HepG2 (cell line): ENCODE results near the gene ZNF526. TPM values are rescaled to one million over a fixed set of nuclear protein-coding genes. Genes with fewer than 3 reads are reported as not detected.

Experiments used
- ATAC-seq: fragments of 200-7000 bp; cut with Tn5 transposase; 3 replicates; pipeline ENCODE4 v1.9.1; 2020; ENCODE audit warnings: mild to moderate bottlenecking, moderate library complexity
- BruUV-seq: library from RNA; stranded (reverse); fragments of 400-500 nt; replicated peaks from 2 replicates; lab custom pipeline; 2021; lab: Mats Ljungman, UMichigan
- CTCF ChIA-PET: fragments of 300-600 bp; formaldehyde crosslinking; extraction: SDS; loops from one replicate; lab custom pipeline; 2021; ENCODE audit warnings: low total read pairs, inconsistent platforms, low intra/inter-chr PET ratio; lab: Yijun Ruan, JAX
- POLR2A ChIA-PET: fragments of 350-600 bp; sonication (Branson Sonifier 250); formaldehyde crosslinking; loops from one replicate; lab custom pipeline; 2020; ENCODE audit warnings: antibody characterized with exemption, inconsistent platforms; lab: Yijun Ruan, JAX
- DNase-seq: peaks from one replicate; pipeline ENCODE4 v3.0.0-alpha.2; 2015; ENCODE audit warnings: low spot score
- FAIRE-seq: peaks from 3 replicates; lab custom pipeline; 2011; peaks lifted over from hg19 to GRCh38; lab: Jason Lieb, UNC
- H2AFZ ChIP-seq: one replicate; pipeline ENCODE4 v1.6.1; 2011; ENCODE audit warnings: low read length, inconsistent platforms
- H3K27ac ChIP-seq: fragments of 300-600 bp; 3 replicates; pipeline ENCODE4 v1.8.0; 2011; ENCODE audit warnings: mixed run types, mild to moderate bottlenecking, mixed read lengths, low read length, inconsistent platforms; ENCODE audit not compliant: insufficient read depth; ENCODE audit errors: extremely low read length
- H3K27me3 ChIP-seq, 2 experiments: fragments of 200-600 bp in 1 of 2; 2 replicates in 1 of 2; 3 replicates in 1 of 2; pipeline versions ENCODE4 v1.6.0 to v1.8.0; 2011; ENCODE audit warnings: low read length in 2 of 2, mild to moderate bottlenecking in 2 of 2, moderate library complexity in 2 of 2, inconsistent platforms in 1 of 2; ENCODE audit not compliant: insufficient read depth in 2 of 2, control insufficient read depth in 1 of 2
- H3K36me3 ChIP-seq, 2 experiments: fragments of 200-600 bp in 1 of 2; replicated peaks in 1 of 2; 2 replicates in 1 of 2; 3 replicates in 1 of 2; pipeline versions ENCODE4 v1.5.1 to v1.8.0; 2011; ENCODE audit warnings: low read length in 2 of 2, inconsistent platforms in 1 of 2; ENCODE audit not compliant: insufficient read depth in 2 of 2, control insufficient read depth in 1 of 2
- H3K4me1 ChIP-seq: 2 replicates; pipeline ENCODE4 v1.5.1; 2012; ENCODE audit warnings: low read length, inconsistent platforms; ENCODE audit not compliant: insufficient read depth
- H3K4me2 ChIP-seq: 2 replicates; pipeline ENCODE4 v1.6.0; 2011; ENCODE audit warnings: low read depth, low read length, inconsistent platforms
- H3K4me3 ChIP-seq, 3 experiments: fragments of 200-600 bp in 1 of 3; sonication (generic), shearing (Covaris generic) in 1 of 3; replicated peaks in 1 of 3; 2 replicates each; pipeline ENCODE4 v1.5.1; 2011 to 2016; ENCODE audit warnings: low read length in 3 of 3, inconsistent platforms in 2 of 3, low read depth in 2 of 3, mild to moderate bottlenecking in 2 of 3, control low read depth in 1 of 3, mixed read lengths in 1 of 3; ENCODE audit not compliant: insufficient read depth in 1 of 3
- H3K79me2 ChIP-seq: one replicate; pipeline ENCODE4 v1.6.1; 2011; ENCODE audit warnings: low read length, inconsistent platforms; ENCODE audit not compliant: insufficient read depth
- H3K9ac ChIP-seq: 2 replicates; pipeline ENCODE4 v1.6.0; 2011; ENCODE audit warnings: mild to moderate bottlenecking, low read depth, low read length, inconsistent platforms; ENCODE audit not compliant: insufficient read depth
- H3K9me3 ChIP-seq: 2 replicates; pipeline ENCODE4 v1.5.1; 2012; ENCODE audit warnings: mild to moderate bottlenecking, low read length
- H4K20me1 ChIP-seq: 2 replicates; pipeline ENCODE4 v1.6.0; 2011; ENCODE audit warnings: inconsistent platforms, mild to moderate bottlenecking, low read length, moderate library complexity; ENCODE audit not compliant: insufficient read depth
- AGO2 ChIP-seq: fragments of 200-400 bp; formaldehyde crosslinking; optimal IDR thresholded peaks from 2 replicates; pipeline ENCODE3; 2017; ENCODE audit warnings: mild to moderate bottlenecking, low read depth, low read length, moderate library complexity
- BHLHE40 ChIP-seq: IDR thresholded peaks from 2 replicates; pipeline ENCODE4 v1.6.1; 2011; ENCODE audit warnings: low read length, improper control_type of control experiment
- FOXM1 ChIP-seq: sonication (generic); formaldehyde crosslinking; IDR thresholded peaks from 2 replicates; pipeline ENCODE4 v1.5.0; 2020; ENCODE audit warnings: missing genetic modification reagents
- PRPF4 ChIP-seq: fragments of 200-400 bp; formaldehyde crosslinking; IDR thresholded peaks from 2 replicates; pipeline ENCODE4 v1.6.1; 2016; ENCODE audit warnings: low read length, low read depth; ENCODE audit not compliant: poor library complexity, severe bottlenecking
- RBFOX2 ChIP-seq: fragments of 200-400 bp; formaldehyde crosslinking; IDR thresholded peaks from 2 replicates; pipeline ENCODE4 v1.6.1; 2017; ENCODE audit warnings: low read depth, mild to moderate bottlenecking, low read length
- RBM22 ChIP-seq: fragments of 200-400 bp; formaldehyde crosslinking; optimal IDR thresholded peaks from 2 replicates; pipeline ENCODE3; 2017; ENCODE audit warnings: mild to moderate bottlenecking, low read length, moderate library complexity
- TEAD2 ChIP-seq: sonication (generic); formaldehyde crosslinking; IDR thresholded peaks from 2 replicates; pipeline ENCODE4 v1.9.0; 2021; ENCODE audit warnings: missing genetic modification reagents
- ZEB1 ChIP-seq: IDR thresholded peaks from 2 replicates; pipeline ENCODE4 v1.6.1; 2012; ENCODE audit warnings: mild to moderate bottlenecking, low read depth, inconsistent platforms; ENCODE audit not compliant: insufficient replicate concordance
- ZFP62 ChIP-seq: sonication (generic); formaldehyde crosslinking; IDR thresholded peaks from 2 replicates; pipeline ENCODE4 v1.4.0; 2020; ENCODE audit warnings: missing genetic modification reagents
- ZNF329 ChIP-seq: sonication (generic); formaldehyde crosslinking; IDR thresholded peaks from 2 replicates; pipeline ENCODE4 v1.9.0; 2021; ENCODE audit warnings: low read depth, mild to moderate bottlenecking, missing genetic modification reagents
- ZNF484 ChIP-seq: sonication (generic); formaldehyde crosslinking; IDR thresholded peaks from 2 replicates; pipeline ENCODE4 v1.5.1; 2020; ENCODE audit warnings: mild to moderate bottlenecking, low read depth, missing genetic modification reagents, borderline replicate concordance
- ZNF720 ChIP-seq: sonication (generic); formaldehyde crosslinking; IDR thresholded peaks from 2 replicates; pipeline ENCODE4 v1.4.0; 2020; ENCODE audit warnings: missing genetic modification reagents
- WGBS: methylation state at CpG from one replicate; pipeline ENCODE4 v1.1.6; 2017; ENCODE audit warnings: low lambda C conversion rate; 5-methylcytosine and 5-hydroxymethylcytosine counted together
- in situ Hi-C: cut with HindIII; loops from 2 replicates; pipeline ENCODE4 v1.10.0; 2017; ENCODE audit warnings: low pct_unique_long_range_greater_than_20kb; ENCODE audit not compliant: extremely low pct_ligation_motif_present
- intact Hi-C: fragments of 100-400 bp; cut with micrococcal nuclease; formaldehyde crosslinking; loops from one replicate; pipeline ENCODE4 v1.10.0; 2022; ENCODE audit not compliant: unreplicated experiment
- polyA plus RNA-seq, 8 experiments: library from polyadenylated mRNA; depleted of rRNA in 3 of 8; stranded (reverse) in 7 of 8; unstranded in 1 of 8; fragments of >200 nt; fragmentation: Illumina TruSeq in 4 of 8; extraction: Trizol in 4 of 8; gene quantifications; 2 replicates each; pipeline versions ENCODE4 v1.2.1 to v1.2.3, GENCODE V29; 2011 to 2016; ENCODE audit warnings: low read depth in 4 of 8, missing spikeins in 1 of 8, mixed read lengths in 1 of 8; ENCODE audit not compliant: insufficient read depth in 1 of 8
- total RNA-seq, 5 experiments: library from RNA; depleted of rRNA; stranded (reverse); fragments of >200 nt; fragmentation: Illumina TruSeq; extraction: Trizol; gene quantifications; 2 replicates each; pipeline ENCODE4 v1.2.3, GENCODE V29; 2016; ENCODE audit warnings: low read depth in 1 of 5
- TF ChIP-seq, protein P1 (sequence below): sonication (generic); formaldehyde crosslinking; IDR thresholded peaks from 2 replicates; pipeline ENCODE4 v1.4.0; 2020; ENCODE audit warnings: missing genetic modification reagents, borderline replicate concordance

The ZNF526 gene
- total and polyA plus RNA-seq, 2 of the 13 experiments (the other 11 are each of a cell fraction or from before 2014, with no cell fraction given): 3.3 to 8.4 TPM

DNA sequence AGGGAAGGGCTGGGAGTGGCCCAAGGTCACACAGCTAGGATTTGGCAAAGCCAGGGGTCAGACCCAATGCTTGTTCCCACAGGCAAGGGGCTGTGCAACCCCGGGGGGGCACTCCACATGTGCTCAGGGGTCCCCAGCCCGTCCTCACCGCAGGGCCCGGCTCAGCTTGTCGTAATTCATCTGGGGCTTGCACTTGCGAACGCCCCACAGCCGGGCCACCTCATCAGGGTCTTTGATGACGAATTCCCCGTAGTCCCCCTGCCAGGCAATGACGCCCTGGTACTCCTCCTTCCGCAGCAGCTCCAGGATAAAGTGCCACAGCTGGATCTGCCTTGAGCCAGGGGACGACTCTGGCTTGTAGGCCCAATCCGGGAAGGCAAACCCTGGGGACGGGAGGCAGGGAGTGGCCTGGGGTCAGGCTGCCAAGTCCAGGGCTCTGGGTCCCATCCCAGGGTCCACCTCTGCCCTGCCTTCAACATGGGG, 30.1 kb downstream of the ZNF526 start:
- H3K4me1 ChIP-seq: peaks cover 66% of the 10 kb centered on the region
- FAIRE-seq: no peak
- ATAC-seq: no peak
- ChIA-PET CTCF (no interaction called here), POLR2A (interaction anchor here (0.9 to 3.6 kb wide), 4 partner anchors 17 to 30 kb away, joined by 3 to 25 read pairs (median 3); partner anchors contain the start of gene CIC)
- H3K36me3 ChIP-seq: peaks cover 7 to 32% of the 10 kb centered on the region in 2 experiments; a peak in 3 of 5 replicates
- intact Hi-C loops (no loop called here), in situ Hi-C loops (loop anchor here (5.0 kb wide), 1 partner anchor 37 kb away; no protein-coding TSS in a partner anchor)
- BruUV-seq: no TSS peak
- peaks cover 50% of the 10 kb centered on the region for H4K20me1 ChIP-seq
- no peak overlapping the region for H3K4me3 ChIP-seq
- no peaks in the 10 kb centered on the region for H3K9me3 ChIP-seq
- H3K79me2 ChIP-seq: peaks cover 43% of the 10 kb centered on the region
- no peak overlapping the region for H2AFZ ChIP-seq
- no peaks in the 10 kb centered on the region; a peak in 1 of 5 replicates for H3K27me3 ChIP-seq
- H3K27ac ChIP-seq: no peak overlapping the region
- DNase-seq: no peak
- 100% methylated on average over 5 of the region's 15 CpGs for WGBS
- H3K9ac ChIP-seq: no peak overlapping the region
- no peak overlapping the region for H3K4me2 ChIP-seq
- TF ChIP-seq TEAD2 (CRISPR knock-in tag): no peak
- peak; percentile 59; the same call in 1 of the 2 replicates for TF ChIP-seq RBFOX2
- TF ChIP-seq AGO2: no peak

DNA sequence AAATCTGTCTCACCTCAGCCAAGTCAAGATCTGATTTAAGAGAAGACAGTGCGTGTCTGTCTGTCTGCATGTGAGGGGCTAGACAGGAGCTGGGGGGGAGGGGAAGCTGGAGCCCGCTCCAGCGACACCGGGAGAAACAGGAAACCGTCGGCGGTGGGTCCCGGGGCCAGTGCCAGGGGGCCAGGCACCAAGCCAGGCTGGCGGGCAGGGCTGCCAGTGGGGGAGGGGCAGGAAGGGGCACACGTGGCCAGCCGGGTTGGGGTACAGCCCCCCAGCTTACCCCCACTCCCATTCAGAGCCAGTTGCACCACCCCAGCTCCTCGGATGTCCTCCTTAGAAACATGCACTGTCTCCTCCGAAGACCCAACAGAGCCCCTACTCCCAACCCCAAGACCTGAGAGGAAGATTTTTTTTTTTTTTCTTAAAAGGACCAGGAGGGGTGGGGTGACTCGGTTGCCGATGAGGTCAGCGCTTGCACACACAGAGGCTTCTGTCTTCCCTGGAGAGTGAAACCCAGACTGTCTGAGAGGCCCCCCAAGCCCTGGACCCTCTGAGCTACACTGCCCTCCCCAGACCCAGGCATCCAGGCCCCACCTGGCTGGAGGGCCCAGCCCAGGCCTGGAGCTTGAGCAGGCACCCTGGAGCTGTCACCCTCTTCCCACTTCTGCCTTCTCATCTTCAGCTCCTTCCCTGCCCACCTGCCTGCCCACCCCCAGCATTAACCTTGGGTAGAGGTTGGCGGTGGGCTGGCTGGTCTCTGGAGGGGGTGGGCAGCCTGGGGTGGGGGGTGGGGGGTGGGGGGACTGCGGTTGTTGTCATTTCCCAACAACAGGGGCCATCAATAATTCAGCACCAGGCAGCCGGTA, 30.8 kb downstream of the ZNF526 start:
- DNase-seq (no peak), FAIRE-seq (no peak), ATAC-seq (no peak)
- Histone ChIP-seq H3K79me2 (peaks cover 43% of the 10 kb centered on the region), H3K27me3 (no peaks in the 10 kb centered on the region; a peak in 1 of 5 replicates), H3K4me3 (no peak overlapping the region), H3K4me2 (no peak overlapping the region), H4K20me1 (peaks cover 49% of the 10 kb centered on the region), H2AFZ (no peak overlapping the region), H3K9me3 (no peaks in the 10 kb centered on the region), H3K4me1 (peaks cover 59% of the 10 kb centered on the region), H3K36me3 (peaks cover 7 to 32% of the 10 kb centered on the region in 2 experiments; a peak in 3 of 5 replicates), H3K27ac (no peak overlapping the region), H3K9ac (no peak overlapping the region)
- in situ Hi-C loops: loop anchor here (5.0 kb wide), 1 partner anchor 36 kb away; no protein-coding TSS in a partner anchor
- WGBS: 93% methylated on average over 19 of the region's 19 CpGs
- ChIA-PET POLR2A (interaction anchor here (1.0 to 3.6 kb wide), 4 partner anchors 8 to 30 kb away, joined by 3 to 25 read pairs (median 5); partner anchors contain the start of genes CIC and GSK3A), CTCF (no interaction called here)
- intact Hi-C loops: no loop called here
- BruUV-seq: no TSS peak
- TF ChIP-seq RBFOX2 (peak; percentile 81), ZNF329 (CRISPR knock-in tag) (no peak), PRPF4 (peak; percentile 34), ZNF720 (CRISPR knock-in tag) (no peak), ZNF484 (CRISPR knock-in tag) (no peak), BHLHE40 (no peak), RBM22 (peak; percentile 59), ZEB1 (no peak), ZFP62 (no peak), FOXM1 (CRISPR knock-in tag) (no peak)
- TF ChIP-seq, protein P1, sequence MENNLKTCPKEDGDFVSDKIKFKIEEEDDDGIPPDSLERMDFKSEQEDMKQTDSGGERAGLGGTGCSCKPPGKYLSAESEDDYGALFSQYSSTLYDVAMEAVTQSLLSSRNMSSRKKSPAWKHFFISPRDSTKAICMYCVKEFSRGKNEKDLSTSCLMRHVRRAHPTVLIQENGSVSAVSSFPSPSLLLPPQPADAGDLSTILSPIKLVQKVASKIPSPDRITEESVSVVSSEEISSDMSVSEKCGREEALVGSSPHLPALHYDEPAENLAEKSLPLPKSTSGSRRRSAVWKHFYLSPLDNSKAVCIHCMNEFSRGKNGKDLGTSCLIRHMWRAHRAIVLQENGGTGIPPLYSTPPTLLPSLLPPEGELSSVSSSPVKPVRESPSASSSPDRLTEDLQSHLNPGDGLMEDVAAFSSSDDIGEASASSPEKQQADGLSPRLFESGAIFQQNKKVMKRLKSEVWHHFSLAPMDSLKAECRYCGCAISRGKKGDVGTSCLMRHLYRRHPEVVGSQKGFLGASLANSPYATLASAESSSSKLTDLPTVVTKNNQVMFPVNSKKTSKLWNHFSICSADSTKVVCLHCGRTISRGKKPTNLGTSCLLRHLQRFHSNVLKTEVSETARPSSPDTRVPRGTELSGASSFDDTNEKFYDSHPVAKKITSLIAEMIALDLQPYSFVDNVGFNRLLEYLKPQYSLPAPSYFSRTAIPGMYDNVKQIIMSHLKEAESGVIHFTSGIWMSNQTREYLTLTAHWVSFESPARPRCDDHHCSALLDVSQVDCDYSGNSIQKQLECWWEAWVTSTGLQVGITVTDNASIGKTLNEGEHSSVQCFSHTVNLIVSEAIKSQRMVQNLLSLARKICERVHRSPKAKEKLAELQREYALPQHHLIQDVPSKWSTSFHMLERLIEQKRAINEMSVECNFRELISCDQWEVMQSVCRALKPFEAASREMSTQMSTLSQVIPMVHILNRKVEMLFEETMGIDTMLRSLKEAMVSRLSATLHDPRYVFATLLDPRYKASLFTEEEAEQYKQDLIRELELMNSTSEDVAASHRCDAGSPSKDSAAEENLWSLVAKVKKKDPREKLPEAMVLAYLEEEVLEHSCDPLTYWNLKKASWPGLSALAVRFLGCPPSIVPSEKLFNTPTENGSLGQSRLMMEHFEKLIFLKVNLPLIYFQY (CRISPR knock-in tag): no peak
